WTC11 (cell line): ENCODE measurements around the gene RAB8B. TPM values are rescaled to one million over a fixed set of nuclear protein-coding genes. Genes with fewer than 3 reads are reported as not detected.

Experiments used
- ATAC-seq: fragments of 200-7000 bp; cut with Tn5 transposase; 2 replicates; pipeline ENCODE4 v1.10.0; 2021; ENCODE audit warnings: mild to moderate bottlenecking, moderate library complexity
- CTCF ChIA-PET: fragments of 300-600 bp; sonication (Branson Sonifier 250); formaldehyde crosslinking; loops from one replicate; lab custom pipeline; 2021; ENCODE audit warnings: antibody characterized with exemption; lab: Charles Lee
- POLR2A ChIA-PET: fragments of 350-600 bp; sonication (Branson Sonifier 250); formaldehyde crosslinking; loops from one replicate; lab custom pipeline; 2021; ENCODE audit warnings: antibody characterized with exemption; lab: Charles Lee
- DNase-seq: peaks from one replicate; pipeline ENCODE4 v3.0.0; 2021; ENCODE audit warnings: low spot score
- H3K27ac Mint-ChIP-seq: 2 replicates; pipeline ENCODE4 v1.8.0; 2021; ENCODE audit warnings: mixed read lengths
- H3K27me3 Mint-ChIP-seq: 2 replicates; pipeline ENCODE4 v1.8.0; 2021; ENCODE audit warnings: low read depth, mild to moderate bottlenecking, moderate library complexity, mixed read lengths
- H3K36me3 Mint-ChIP-seq: 2 replicates; pipeline ENCODE4 v1.8.0; 2021; ENCODE audit warnings: mixed read lengths
- H3K4me1 Mint-ChIP-seq: 2 replicates; pipeline ENCODE4 v1.8.0; 2022; ENCODE audit warnings: mixed read lengths
- H3K4me3 Mint-ChIP-seq: 2 replicates; pipeline ENCODE4 v1.8.0; 2021; ENCODE audit warnings: mild to moderate bottlenecking, moderate library complexity, mixed read lengths
- H3K9me3 Mint-ChIP-seq: 2 replicates; pipeline ENCODE4 v1.8.0; 2021; ENCODE audit warnings: mixed read lengths
- ATF2 ChIP-seq: sonication (generic); formaldehyde crosslinking; IDR thresholded peaks from 2 replicates; pipeline ENCODE4 v1.8.1; 2022; ENCODE audit warnings: low read depth, missing genetic modification reagents, borderline replicate concordance
- ATF3 ChIP-seq: sonication (generic); formaldehyde crosslinking; conservative IDR thresholded peaks from 2 replicates; pipeline ENCODE4 v1.8.1; 2022; ENCODE audit warnings: mild to moderate bottlenecking, missing genetic modification reagents
- CTCF ChIP-seq: fragments of 200-600 bp; IDR thresholded peaks from 2 replicates; pipeline ENCODE4 v1.8.0; 2022; ENCODE audit warnings: antibody characterized with exemption
- ELF4 ChIP-seq: sonication (generic); formaldehyde crosslinking; IDR thresholded peaks from 2 replicates; pipeline ENCODE4 v1.8.1; 2022; ENCODE audit warnings: low read depth, mild to moderate bottlenecking, moderate library complexity, missing genetic modification reagents
- ETV6 ChIP-seq: sonication (generic); formaldehyde crosslinking; IDR thresholded peaks from 2 replicates; pipeline ENCODE4 v1.8.1; 2022; ENCODE audit warnings: mild to moderate bottlenecking, missing genetic modification reagents
- MAX ChIP-seq: sonication (generic); formaldehyde crosslinking; IDR thresholded peaks from 2 replicates; pipeline ENCODE4 v1.8.0; 2022; ENCODE audit warnings: mild to moderate bottlenecking, missing genetic modification reagents
- MYBL2 ChIP-seq: sonication (generic); formaldehyde crosslinking; IDR thresholded peaks from 2 replicates; pipeline ENCODE4 v1.8.1; 2023; ENCODE audit warnings: mild to moderate bottlenecking, moderate library complexity, missing genetic modification reagents
- NFYB ChIP-seq: sonication (generic); formaldehyde crosslinking; conservative IDR thresholded peaks from 2 replicates; pipeline ENCODE4 v1.8.0; 2022; ENCODE audit warnings: low read depth, missing genetic modification reagents
- PREB ChIP-seq: sonication (generic); formaldehyde crosslinking; IDR thresholded peaks from 2 replicates; pipeline ENCODE4 v1.8.1; 2022; ENCODE audit warnings: mild to moderate bottlenecking, missing genetic modification reagents, moderate library complexity, borderline replicate concordance
- PRRX2 ChIP-seq: fragments of 250-450 bp; sonication (Bioruptor Pico); IDR thresholded peaks from 2 replicates; pipeline ENCODE4 v1.8.0; 2021; ENCODE audit warnings: mild to moderate bottlenecking
- RELA ChIP-seq: sonication (generic); formaldehyde crosslinking; IDR thresholded peaks from 2 replicates; pipeline ENCODE4 v1.8.1; 2022; ENCODE audit warnings: missing genetic modification reagents, mild to moderate bottlenecking, borderline replicate concordance
- SMAD4 ChIP-seq: sonication (generic); formaldehyde crosslinking; IDR thresholded peaks from 2 replicates; pipeline ENCODE4 v1.8.0; 2022; ENCODE audit warnings: mild to moderate bottlenecking, missing genetic modification reagents
- SOX15 ChIP-seq: fragments of 250-450 bp; sonication (Bioruptor Pico); IDR thresholded peaks from 2 replicates; pipeline ENCODE4 v1.9.0; 2021; ENCODE audit warnings: mild to moderate bottlenecking
- SP1 ChIP-seq: sonication (generic); formaldehyde crosslinking; conservative IDR thresholded peaks from 2 replicates; pipeline ENCODE4 v1.8.1; 2022; ENCODE audit warnings: missing genetic modification reagents
- TCF7 ChIP-seq: sonication (generic); formaldehyde crosslinking; IDR thresholded peaks from 2 replicates; pipeline ENCODE4 v1.8.0; 2022; ENCODE audit warnings: mild to moderate bottlenecking, low read depth, missing genetic modification reagents, moderate library complexity
- TEAD4 ChIP-seq: sonication (generic); formaldehyde crosslinking; IDR thresholded peaks from 2 replicates; pipeline ENCODE4 v1.8.0; 2022; ENCODE audit warnings: mild to moderate bottlenecking, missing genetic modification reagents
- TP53 ChIP-seq: sonication (generic); formaldehyde crosslinking; IDR thresholded peaks from 2 replicates; pipeline ENCODE4 v1.8.1; 2023; ENCODE audit warnings: mild to moderate bottlenecking, missing genetic modification reagents
- ZNF138 ChIP-seq: sonication (generic); formaldehyde crosslinking; conservative IDR thresholded peaks from 2 replicates; pipeline ENCODE4 v1.8.1; 2022; ENCODE audit warnings: mild to moderate bottlenecking, moderate library complexity, missing genetic modification reagents
- ZNF232 ChIP-seq: sonication (generic); formaldehyde crosslinking; IDR thresholded peaks from 2 replicates; pipeline ENCODE4 v1.8.0; 2022; ENCODE audit warnings: mild to moderate bottlenecking, missing genetic modification reagents
- ZNF423 ChIP-seq: fragments of 250-450 bp; sonication (Bioruptor Pico); IDR thresholded peaks from 2 replicates; pipeline ENCODE4 v2.1.2; 2022; ENCODE audit warnings: mild to moderate bottlenecking, moderate library complexity
- total RNA-seq: library from RNA; stranded (reverse); gene quantifications from 3 replicates; pipeline ENCODE4 v1.2.3, GENCODE V29; 2021
- TF ChIP-seq, protein P1 (sequence below): sonication (generic); formaldehyde crosslinking; IDR thresholded peaks from 2 replicates; pipeline ENCODE4 v1.8.1; 2023; ENCODE audit warnings: mild to moderate bottlenecking, missing genetic modification reagents, moderate library complexity
- TF ChIP-seq, protein P2 (sequence below): sonication (generic); formaldehyde crosslinking; IDR thresholded peaks from 2 replicates; pipeline ENCODE4 v1.8.1; 2023; ENCODE audit warnings: mild to moderate bottlenecking, missing genetic modification reagents
- TF ChIP-seq, protein P3 (sequence below): fragments of 250-450 bp; sonication (Bioruptor Pico); IDR thresholded peaks from 2 replicates; pipeline ENCODE4 v1.9.0; 2021; ENCODE audit warnings: mild to moderate bottlenecking

RAB8B gene
- total RNA-seq, 1 experiment from 2014 or later = 32.5 TPM

DNA sequence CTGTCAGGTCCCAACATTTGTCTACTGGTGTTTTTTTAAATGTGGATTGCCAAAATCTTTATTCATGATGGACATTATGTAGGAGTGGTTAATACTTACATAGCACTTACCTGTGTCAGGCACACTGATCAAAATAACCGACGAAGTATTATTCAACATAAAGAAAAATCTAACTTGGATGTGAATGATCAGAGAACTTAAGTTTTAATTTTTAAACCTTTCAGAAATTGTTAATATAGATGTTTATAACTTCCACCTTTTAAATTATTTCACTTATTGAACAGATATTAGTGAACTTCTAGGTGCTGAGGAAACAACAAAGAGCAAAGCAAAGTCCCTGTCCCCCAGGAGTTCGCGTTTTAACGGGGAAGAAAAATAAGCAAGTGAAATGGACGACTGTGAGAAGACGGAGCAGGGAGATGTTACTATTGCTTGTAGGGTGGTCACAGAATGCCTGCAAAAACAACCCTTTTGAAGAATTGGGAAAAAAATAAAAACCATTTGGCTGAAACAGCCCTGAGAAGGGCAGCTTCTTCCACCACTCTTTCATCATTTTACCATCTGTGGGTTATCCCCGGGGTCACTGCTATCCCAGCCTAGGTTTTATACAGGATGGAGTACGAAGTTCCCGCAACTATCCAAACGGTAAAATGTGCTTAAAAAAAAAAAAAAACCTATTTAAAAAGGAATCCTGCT, 87.1 kb downstream of the RAB8B start (continued):
- no peak for TF ChIP-seq ATF3 (CRISPR knock-in tag)
- no peak for TF ChIP-seq NFYB (CRISPR knock-in tag)

GRCh38 chr15:63277038-63277892, 87.9 kb downstream of the RAB8B start, which contains the start of gene APH1B:
Gene APH1B, plus strand, starts transcription at chr15:63277605. Its CDS starts 19 bp downstream, at chr15:63277624.
- Mint-ChIP-seq H3K9me3 (peaks cover 7% of the 10 kb centered on the region), H3K27me3 (peaks cover 4% of the 10 kb centered on the region), H3K4me3 (peak within 1 kb of the TSS; percentile 85), H3K36me3 (peaks cover 10% of the 10 kb centered on the region), H3K27ac (peak within 1 kb of the TSS; percentile 89), H3K4me1 (peaks cover 34% of the 10 kb centered on the region)
- ChIA-PET POLR2A (interaction anchor here (0.5 to 1.0 kb wide), 9 partner anchors 9 to 212 kb away, joined by 3 to 7 read pairs (median 3); partner anchors contain the start of genes RAB8B and RPS27L), CTCF (interaction anchor here (0.6 to 1.5 kb wide), 4 partner anchors 126 to 318 kb away, joined by 3 to 8 read pairs (median 6); no protein-coding TSS in a partner anchor)
- DNase-seq (peak; percentile 84), ATAC-seq (peak; percentile 85)
- TF ChIP-seq ETV6 (CRISPR knock-in tag) (no peak; the same call in 1 of the 2 replicates), SMAD4 (no peak), ATF2 (no peak), ZNF232 (no peak), ELF4 (CRISPR knock-in tag) (no peak), CTCF (no peak), ZNF138 (CRISPR knock-in tag) (no peak), PREB (CRISPR knock-in tag) (no peak), ATF3 (CRISPR knock-in tag) (no peak), SOX15 (no peak), TEAD4 (no peak), RELA (CRISPR knock-in tag) (no peak), ZNF423 (CRISPR knock-in tag) (0 out of 2 replicates have a peak, but pooled peaks have one; percentile 49), TCF7 (CRISPR knock-in tag) (no peak), MYBL2 (CRISPR knock-in tag) (no peak), MAX (no peak; the same call in 1 of the 2 replicates), PRRX2 (CRISPR knock-in tag) (no peak), SP1 (CRISPR knock-in tag) (peak; percentile 83), TP53 (no peak)
- TF ChIP-seq, protein P1, sequence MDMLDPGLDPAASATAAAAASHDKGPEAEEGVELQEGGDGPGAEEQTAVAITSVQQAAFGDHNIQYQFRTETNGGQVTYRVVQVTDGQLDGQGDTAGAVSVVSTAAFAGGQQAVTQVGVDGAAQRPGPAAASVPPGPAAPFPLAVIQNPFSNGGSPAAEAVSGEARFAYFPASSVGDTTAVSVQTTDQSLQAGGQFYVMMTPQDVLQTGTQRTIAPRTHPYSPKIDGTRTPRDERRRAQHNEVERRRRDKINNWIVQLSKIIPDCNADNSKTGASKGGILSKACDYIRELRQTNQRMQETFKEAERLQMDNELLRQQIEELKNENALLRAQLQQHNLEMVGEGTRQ (CRISPR knock-in tag) = no peak
- TF ChIP-seq, protein P2, sequence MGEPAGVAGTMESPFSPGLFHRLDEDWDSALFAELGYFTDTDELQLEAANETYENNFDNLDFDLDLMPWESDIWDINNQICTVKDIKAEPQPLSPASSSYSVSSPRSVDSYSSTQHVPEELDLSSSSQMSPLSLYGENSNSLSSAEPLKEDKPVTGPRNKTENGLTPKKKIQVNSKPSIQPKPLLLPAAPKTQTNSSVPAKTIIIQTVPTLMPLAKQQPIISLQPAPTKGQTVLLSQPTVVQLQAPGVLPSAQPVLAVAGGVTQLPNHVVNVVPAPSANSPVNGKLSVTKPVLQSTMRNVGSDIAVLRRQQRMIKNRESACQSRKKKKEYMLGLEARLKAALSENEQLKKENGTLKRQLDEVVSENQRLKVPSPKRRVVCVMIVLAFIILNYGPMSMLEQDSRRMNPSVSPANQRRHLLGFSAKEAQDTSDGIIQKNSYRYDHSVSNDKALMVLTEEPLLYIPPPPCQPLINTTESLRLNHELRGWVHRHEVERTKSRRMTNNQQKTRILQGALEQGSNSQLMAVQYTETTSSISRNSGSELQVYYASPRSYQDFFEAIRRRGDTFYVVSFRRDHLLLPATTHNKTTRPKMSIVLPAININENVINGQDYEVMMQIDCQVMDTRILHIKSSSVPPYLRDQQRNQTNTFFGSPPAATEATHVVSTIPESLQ (CRISPR knock-in tag) = no peak
- TF ChIP-seq, protein P3, sequence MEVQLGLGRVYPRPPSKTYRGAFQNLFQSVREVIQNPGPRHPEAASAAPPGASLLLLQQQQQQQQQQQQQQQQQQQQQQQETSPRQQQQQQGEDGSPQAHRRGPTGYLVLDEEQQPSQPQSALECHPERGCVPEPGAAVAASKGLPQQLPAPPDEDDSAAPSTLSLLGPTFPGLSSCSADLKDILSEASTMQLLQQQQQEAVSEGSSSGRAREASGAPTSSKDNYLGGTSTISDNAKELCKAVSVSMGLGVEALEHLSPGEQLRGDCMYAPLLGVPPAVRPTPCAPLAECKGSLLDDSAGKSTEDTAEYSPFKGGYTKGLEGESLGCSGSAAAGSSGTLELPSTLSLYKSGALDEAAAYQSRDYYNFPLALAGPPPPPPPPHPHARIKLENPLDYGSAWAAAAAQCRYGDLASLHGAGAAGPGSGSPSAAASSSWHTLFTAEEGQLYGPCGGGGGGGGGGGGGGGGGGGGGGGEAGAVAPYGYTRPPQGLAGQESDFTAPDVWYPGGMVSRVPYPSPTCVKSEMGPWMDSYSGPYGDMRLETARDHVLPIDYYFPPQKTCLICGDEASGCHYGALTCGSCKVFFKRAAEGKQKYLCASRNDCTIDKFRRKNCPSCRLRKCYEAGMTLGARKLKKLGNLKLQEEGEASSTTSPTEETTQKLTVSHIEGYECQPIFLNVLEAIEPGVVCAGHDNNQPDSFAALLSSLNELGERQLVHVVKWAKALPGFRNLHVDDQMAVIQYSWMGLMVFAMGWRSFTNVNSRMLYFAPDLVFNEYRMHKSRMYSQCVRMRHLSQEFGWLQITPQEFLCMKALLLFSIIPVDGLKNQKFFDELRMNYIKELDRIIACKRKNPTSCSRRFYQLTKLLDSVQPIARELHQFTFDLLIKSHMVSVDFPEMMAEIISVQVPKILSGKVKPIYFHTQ = no peak
